HepG2 (cell line): ENCODE measurements around the gene SOCS7. TPM values are rescaled to one million over a fixed set of nuclear protein-coding genes. Genes with fewer than 3 reads are reported as not detected.

Source experiments
- ATAC-seq: fragments of 200-7000 bp; cut with Tn5 transposase; 3 replicates; pipeline ENCODE4 v1.9.1; 2020; ENCODE audit warnings: mild to moderate bottlenecking, moderate library complexity
- BruUV-seq: library from RNA; stranded (reverse); fragments of 400-500 nt; replicated peaks from 2 replicates; lab custom pipeline; 2021; lab: Mats Ljungman, UMichigan
- CTCF ChIA-PET: fragments of 300-600 bp; formaldehyde crosslinking; extraction: SDS; loops from one replicate; lab custom pipeline; 2021; ENCODE audit warnings: low total read pairs, inconsistent platforms, low intra/inter-chr PET ratio; lab: Yijun Ruan, JAX
- POLR2A ChIA-PET: fragments of 350-600 bp; sonication (Branson Sonifier 250); formaldehyde crosslinking; loops from one replicate; lab custom pipeline; 2020; ENCODE audit warnings: antibody characterized with exemption, inconsistent platforms; lab: Yijun Ruan, JAX
- DNase-seq: peaks from one replicate; pipeline ENCODE4 v3.0.0-alpha.2; 2015; ENCODE audit warnings: low spot score
- FAIRE-seq: peaks from 3 replicates; lab custom pipeline; 2011; peaks lifted over from hg19 to GRCh38; lab: Jason Lieb, UNC
- H2AFZ ChIP-seq: one replicate; pipeline ENCODE4 v1.6.1; 2011; ENCODE audit warnings: low read length, inconsistent platforms
- H3K27ac ChIP-seq: fragments of 300-600 bp; 3 replicates; pipeline ENCODE4 v1.8.0; 2011; ENCODE audit warnings: mixed run types, mild to moderate bottlenecking, mixed read lengths, low read length, inconsistent platforms; ENCODE audit not compliant: insufficient read depth; ENCODE audit errors: extremely low read length
- H3K27me3 ChIP-seq, 2 experiments: fragments of 200-600 bp in 1 of 2; 2 replicates in 1 of 2; 3 replicates in 1 of 2; pipeline versions ENCODE4 v1.6.0 to v1.8.0; 2011; ENCODE audit warnings: low read length in 2 of 2, mild to moderate bottlenecking in 2 of 2, moderate library complexity in 2 of 2, inconsistent platforms in 1 of 2; ENCODE audit not compliant: insufficient read depth in 2 of 2, control insufficient read depth in 1 of 2
- H3K36me3 ChIP-seq, 2 experiments: fragments of 200-600 bp in 1 of 2; replicated peaks in 1 of 2; 2 replicates in 1 of 2; 3 replicates in 1 of 2; pipeline versions ENCODE4 v1.5.1 to v1.8.0; 2011; ENCODE audit warnings: low read length in 2 of 2, inconsistent platforms in 1 of 2; ENCODE audit not compliant: insufficient read depth in 2 of 2, control insufficient read depth in 1 of 2
- H3K4me1 ChIP-seq: 2 replicates; pipeline ENCODE4 v1.5.1; 2012; ENCODE audit warnings: low read length, inconsistent platforms; ENCODE audit not compliant: insufficient read depth
- H3K4me2 ChIP-seq: 2 replicates; pipeline ENCODE4 v1.6.0; 2011; ENCODE audit warnings: low read depth, low read length, inconsistent platforms
- H3K4me3 ChIP-seq, 3 experiments: fragments of 200-600 bp in 1 of 3; sonication (generic), shearing (Covaris generic) in 1 of 3; replicated peaks in 1 of 3; 2 replicates each; pipeline ENCODE4 v1.5.1; 2011 to 2016; ENCODE audit warnings: low read length in 3 of 3, inconsistent platforms in 2 of 3, low read depth in 2 of 3, mild to moderate bottlenecking in 2 of 3, control low read depth in 1 of 3, mixed read lengths in 1 of 3; ENCODE audit not compliant: insufficient read depth in 1 of 3
- H3K79me2 ChIP-seq: one replicate; pipeline ENCODE4 v1.6.1; 2011; ENCODE audit warnings: low read length, inconsistent platforms; ENCODE audit not compliant: insufficient read depth
- H3K9ac ChIP-seq: 2 replicates; pipeline ENCODE4 v1.6.0; 2011; ENCODE audit warnings: mild to moderate bottlenecking, low read depth, low read length, inconsistent platforms; ENCODE audit not compliant: insufficient read depth
- H3K9me3 ChIP-seq: 2 replicates; pipeline ENCODE4 v1.5.1; 2012; ENCODE audit warnings: mild to moderate bottlenecking, low read length
- H4K20me1 ChIP-seq: 2 replicates; pipeline ENCODE4 v1.6.0; 2011; ENCODE audit warnings: inconsistent platforms, mild to moderate bottlenecking, low read length, moderate library complexity; ENCODE audit not compliant: insufficient read depth
- AGO1 ChIP-seq: fragments of 200-400 bp; formaldehyde crosslinking; IDR thresholded peaks from 2 replicates; pipeline ENCODE4 v1.6.1; 2017; ENCODE audit warnings: mild to moderate bottlenecking, low read depth, low read length, moderate library complexity; ENCODE audit not compliant: poor library complexity, severe bottlenecking
- NFKBIZ ChIP-seq: IDR thresholded peaks from 2 replicates; pipeline ENCODE4 v1.6.1; 2018; ENCODE audit warnings: missing genetic modification reagents, missing compliant biosample characterization
- POLR2G ChIP-seq: fragments of 200-400 bp; formaldehyde crosslinking; IDR thresholded peaks from 2 replicates; pipeline ENCODE4 v1.6.1; 2018; ENCODE audit warnings: mild to moderate bottlenecking, low read depth, low read length, moderate library complexity
- RBFOX2 ChIP-seq: fragments of 200-400 bp; formaldehyde crosslinking; IDR thresholded peaks from 2 replicates; pipeline ENCODE4 v1.6.1; 2017; ENCODE audit warnings: low read depth, mild to moderate bottlenecking, low read length
- RBM22 ChIP-seq: fragments of 200-400 bp; formaldehyde crosslinking; optimal IDR thresholded peaks from 2 replicates; pipeline ENCODE3; 2017; ENCODE audit warnings: mild to moderate bottlenecking, low read length, moderate library complexity
- WGBS: methylation state at CpG from one replicate; pipeline ENCODE4 v1.1.6; 2017; ENCODE audit warnings: low lambda C conversion rate; 5-methylcytosine and 5-hydroxymethylcytosine counted together
- in situ Hi-C: cut with HindIII; loops from 2 replicates; pipeline ENCODE4 v1.10.0; 2017; ENCODE audit warnings: low pct_unique_long_range_greater_than_20kb; ENCODE audit not compliant: extremely low pct_ligation_motif_present
- intact Hi-C: fragments of 100-400 bp; cut with micrococcal nuclease; formaldehyde crosslinking; loops from one replicate; pipeline ENCODE4 v1.10.0; 2022; ENCODE audit not compliant: unreplicated experiment
- polyA plus RNA-seq, 8 experiments: library from polyadenylated mRNA; depleted of rRNA in 3 of 8; stranded (reverse) in 7 of 8; unstranded in 1 of 8; fragments of >200 nt; fragmentation: Illumina TruSeq in 4 of 8; extraction: Trizol in 4 of 8; gene quantifications; 2 replicates each; pipeline versions ENCODE4 v1.2.1 to v1.2.3, GENCODE V29; 2011 to 2016; ENCODE audit warnings: low read depth in 4 of 8, missing spikeins in 1 of 8, mixed read lengths in 1 of 8; ENCODE audit not compliant: insufficient read depth in 1 of 8
- total RNA-seq, 5 experiments: library from RNA; depleted of rRNA; stranded (reverse); fragments of >200 nt; fragmentation: Illumina TruSeq; extraction: Trizol; gene quantifications; 2 replicates each; pipeline ENCODE4 v1.2.3, GENCODE V29; 2016; ENCODE audit warnings: low read depth in 1 of 5
- TF ChIP-seq, protein P1 (sequence below): IDR thresholded peaks from 2 replicates; pipeline ENCODE4 v1.6.1; 2016; ENCODE audit warnings: missing biosample characterization, missing genetic modification reagents, low read depth

SOCS7 gene
- total and polyA plus RNA-seq, 2 of the 13 experiments (the other 11 are each of a cell fraction or from before 2014, with no cell fraction given) = 19.2 to 24.2 TPM

DNA sequence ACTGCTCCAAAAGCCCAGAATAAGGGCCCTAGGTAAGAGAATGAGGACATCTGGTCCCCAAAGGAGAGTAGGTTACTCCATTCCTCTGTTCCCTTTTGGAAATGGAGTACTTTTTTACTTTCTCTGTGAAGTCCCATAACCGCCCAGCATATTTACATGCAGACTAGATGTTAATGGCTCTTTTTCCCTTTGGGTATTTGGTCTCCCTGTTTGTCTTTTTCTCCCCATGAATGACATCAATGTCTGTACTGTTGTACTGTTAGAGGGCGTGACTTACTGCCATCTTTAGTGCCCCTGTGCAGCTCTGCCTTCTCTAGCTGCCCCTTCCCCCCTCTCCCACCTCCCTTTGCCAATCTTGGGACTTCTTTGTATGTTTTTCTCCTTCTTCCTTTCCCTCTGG, 26.9 kb upstream of the SOCS7 start (continued):
- TF ChIP-seq, protein P1, sequence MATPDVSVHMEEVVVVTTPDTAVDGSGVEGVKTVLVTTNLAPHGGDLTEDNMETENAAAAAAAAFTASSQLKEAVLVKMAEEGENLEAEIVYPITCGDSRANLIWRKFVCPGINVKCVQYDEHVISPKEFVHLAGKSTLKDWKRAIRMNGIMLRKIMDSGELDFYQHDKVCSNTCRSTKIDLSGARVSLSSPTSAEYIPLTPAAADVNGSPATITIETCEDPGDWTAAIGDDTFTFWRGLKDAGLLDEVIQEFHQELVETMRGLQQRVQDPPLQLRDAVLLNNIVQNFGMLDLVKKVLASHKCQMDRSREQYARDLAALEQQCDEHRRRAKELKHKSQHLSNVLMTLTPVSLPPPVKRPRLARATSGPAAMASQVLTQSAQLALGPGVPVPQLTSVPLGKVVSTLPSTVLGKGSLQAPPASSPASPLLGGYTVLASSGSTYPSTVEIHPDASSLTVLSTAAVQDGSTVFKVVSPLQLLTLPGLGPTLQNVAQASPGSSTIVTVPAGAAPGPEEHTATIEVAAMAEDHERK (CRISPR knock-in tag) = no peak
- TF ChIP-seq RBFOX2 (peak; percentile 33; the same call in 1 of the 2 replicates), NFKBIZ (no peak)

DNA sequence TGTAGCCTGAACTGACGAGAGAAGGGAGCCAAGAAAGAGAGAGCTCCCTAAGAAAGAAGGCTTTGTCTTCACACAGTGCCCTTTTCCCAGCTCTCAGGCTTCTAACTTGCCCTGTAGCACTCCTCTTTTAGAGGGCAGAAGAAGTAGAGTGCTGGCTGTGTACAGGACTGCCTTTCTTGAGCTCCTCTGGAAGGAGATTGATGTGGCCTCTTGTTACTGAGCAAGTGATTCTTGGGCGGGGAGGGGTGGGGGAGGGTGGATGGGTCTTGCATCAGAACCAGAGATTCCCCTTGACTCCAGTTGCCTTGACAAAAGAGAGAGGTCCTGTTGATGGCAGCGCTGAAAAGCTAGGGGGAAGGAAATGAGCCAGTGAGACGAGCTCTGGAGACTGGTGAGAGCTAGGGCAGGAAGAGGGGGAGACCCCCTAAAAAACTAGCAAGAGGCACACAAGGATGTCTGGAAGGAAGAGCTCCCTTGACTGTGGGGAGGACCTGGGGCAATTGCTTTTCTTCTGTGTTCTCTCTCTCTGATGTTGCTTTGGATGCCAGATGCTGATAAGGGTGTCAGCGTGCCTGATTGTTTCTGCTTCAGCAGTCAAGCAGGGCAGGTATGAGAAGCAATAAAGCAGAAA, 26.3 kb upstream of the SOCS7 start:
- in situ Hi-C loops (no loop called here), intact Hi-C loops (no loop called here)
- POLR2A ChIA-PET = interaction anchor here (0.5 to 1.8 kb wide), 6 partner anchors 10 to 36 kb away, joined by 3 to 6 read pairs (median 4); partner anchors contain the start of genes MRPL45 and SOCS7
- DNase-seq = no peak
- TF ChIP-seq RBM22 (peak; percentile 66), AGO1 (no peak), POLR2G (peak; percentile 59)
- Histone ChIP-seq H4K20me1 (no peaks in the 10 kb centered on the region), H3K36me3 (peaks cover 16 to 29% of the 10 kb centered on the region in 2 experiments), H3K79me2 (no peaks in the 10 kb centered on the region), H3K4me2 (no peak overlapping the region), H3K4me3 (no peak overlapping the region), H2AFZ (no peak overlapping the region), H3K9ac (no peak overlapping the region), H3K27ac (no peak overlapping the region), H3K4me1 (peaks cover 17% of the 10 kb centered on the region), H3K27me3 (peaks cover 7 to 21% of the 10 kb centered on the region in 2 experiments; a peak in 3 of 5 replicates), H3K9me3 (no peaks in the 10 kb centered on the region)
- WGBS = 88% methylated on average over 5 of the region's 5 CpGs
- CTCF ChIA-PET = no interaction called here
- no peak for ATAC-seq
- no peak for FAIRE-seq
- BruUV-seq = no TSS peak
